Prostate gland (tissue), 2 donors: ENCODE measurements around the gene CTAG1A. TPM values are rescaled to one million over a fixed set of nuclear protein-coding genes. Genes with fewer than 3 reads are reported as not detected.
"Not testable (repeated sequence)": the region's sequence is repeated elsewhere in the genome, so short reads cannot be mapped to it uniquely, and the experiment has no call there.

Experiments used
- DNase-seq: peaks from one replicate; pipeline ENCODE4 v3.0.0-alpha.2; 2019; ENCODE audit warnings: low spot score
- H3K27ac ChIP-seq, 2 donors: fragments of 200-600 bp; sonication (generic); 2 replicates each; pipeline ENCODE4 v1.5.1; 2017 to 2019
- H3K27me3 ChIP-seq: fragments of 200-600 bp; sonication (generic); replicated peaks from 2 replicates; pipeline ENCODE4 v1.5.1; 2019; ENCODE audit not compliant: insufficient read depth
- H3K36me3 ChIP-seq, 2 donors: fragments of 200-600 bp; sonication (generic); 1 replicate in 1 of 2; 2 replicates in 1 of 2; pipeline versions ENCODE4 v1.5.1 to v1.8.1; 2017 to 2019
- H3K4me1 ChIP-seq: fragments of 200-600 bp; sonication (generic); replicated peaks from 2 replicates; pipeline ENCODE4 v1.5.1; 2019
- H3K4me3 ChIP-seq, 2 donors: fragments of 200-600 bp; sonication (generic); 2 replicates each; pipeline ENCODE4 v1.5.1; 2017 to 2019
- H3K9me3 ChIP-seq: fragments of 200-600 bp; sonication (generic); 2 replicates; pipeline ENCODE4 v1.5.1; 2017
- CTCF ChIP-seq, 4 experiments: fragments of 200-600 bp in 2 of 4; fragments of 450-650 bp in 2 of 4; sonication (generic) in 2 of 4; IDR thresholded peaks; 1 replicate in 3 of 4; 2 replicates in 1 of 4; pipeline ENCODE4 v1.5.1; 2016 to 2019; ENCODE audit warnings: antibody characterized with exemption in 4 of 4, mild to moderate bottlenecking in 2 of 4, moderate library complexity in 2 of 4
- POLR2A ChIP-seq: fragments of 450-650 bp; IDR thresholded peaks from one replicate; pipeline ENCODE4 v1.6.1; 2016; ENCODE audit warnings: antibody characterized with exemption, mild to moderate bottlenecking
- POLR2AphosphoS5 ChIP-seq: sonication (generic); formaldehyde crosslinking; IDR thresholded peaks from one replicate; pipeline ENCODE4 v1.6.1; 2017; ENCODE audit warnings: antibody characterized with exemption
- WGBS: methylation state at CpG from one replicate; pipeline ENCODE4 v1.1.5; 2018; 5-methylcytosine and 5-hydroxymethylcytosine counted together
- intact Hi-C: fragments of 100-400 bp; cut with DNase I; formaldehyde crosslinking; loops from one replicate; pipeline ENCODE4 v1.14.2; 2022
- total RNA-seq, 2 donors: library from RNA; depleted of rRNA; stranded (reverse); fragments of >200 nt; gene quantifications; one replicate each; pipeline ENCODE4 v1.1.0, GENCODE V29; 2016

The CTAG1A gene
- total RNA-seq = 10 to 100 TPM in 1 of 2 donors, not detected in 1; 11.8 TPM

- H3K36me3 ChIP-seq, DNase-seq, H3K9me3 ChIP-seq, H3K27ac ChIP-seq, intact Hi-C loops, H3K27me3 ChIP-seq, H3K4me3 ChIP-seq, H3K4me1 ChIP-seq: not testable (repeated sequence)
- WGBS = no CpG with 5 or more reads among the region's 39 CpGs
These were observed at the start of gene CTAG1A for GRCh38 chrX:154584585-154585183. Gene CTAG1A (plus strand): TSS chrX:154585133. CDS start chrX:154585207, 74 bp downstream.

- intact Hi-C loops = no loop called here
- TF ChIP-seq CTCF (IDR thresholded peaks at IDR 0.05) (no peak), POLR2A (no peak)
- Histone ChIP-seq H3K27ac (no peak overlapping the region), H3K4me3 (no peak overlapping the region), H3K9me3 (no peaks in the 10 kb centered on the region), H3K36me3 (no peaks in the 10 kb centered on the region), H3K27me3 (no peaks in the 10 kb centered on the region), H3K4me1 (no peaks in the 10 kb centered on the region)
- WGBS = 87% methylated on average over 9 of the region's 9 CpGs
- no peak for DNase-seq
These were observed 49.0 kb upstream of the CTAG1A start for GRCh38 chrX:154535892-154536291.

DNA sequence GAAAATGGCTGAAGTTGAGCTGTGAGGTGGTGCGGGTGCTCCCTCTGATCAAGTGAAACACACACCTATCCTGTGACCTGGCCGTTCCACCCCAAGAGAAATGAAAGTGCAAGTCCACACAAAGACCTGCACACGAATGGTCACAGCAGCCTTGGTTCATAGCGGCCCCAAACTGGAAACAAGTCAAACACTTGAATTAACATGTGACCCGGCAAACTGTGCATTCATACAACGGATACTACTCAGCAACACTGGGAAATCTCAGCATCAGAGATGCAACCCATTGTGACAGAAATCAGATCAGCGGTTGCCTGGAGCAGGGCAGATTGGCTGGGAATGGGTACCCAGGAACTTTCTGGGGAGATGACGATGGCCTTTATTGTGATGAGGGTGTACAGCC lies 45.9 kb upstream of the CTAG1A start:
- intact Hi-C loops = no loop called here
- Histone ChIP-seq H3K4me1 (no peaks in the 10 kb centered on the region), H3K27ac (no peak overlapping the region), H3K4me3 (no peak overlapping the region), H3K36me3 (no peaks in the 10 kb centered on the region), H3K27me3 (no peaks in the 10 kb centered on the region), H3K9me3 (no peaks in the 10 kb centered on the region)
- TF ChIP-seq POLR2AphosphoS5 (no peak), CTCF (IDR thresholded peaks at IDR 0.05) (no peak), POLR2A (no peak)
- 86% methylated on average over 8 of the region's 8 CpGs for WGBS
- no peak for DNase-seq

DNA sequence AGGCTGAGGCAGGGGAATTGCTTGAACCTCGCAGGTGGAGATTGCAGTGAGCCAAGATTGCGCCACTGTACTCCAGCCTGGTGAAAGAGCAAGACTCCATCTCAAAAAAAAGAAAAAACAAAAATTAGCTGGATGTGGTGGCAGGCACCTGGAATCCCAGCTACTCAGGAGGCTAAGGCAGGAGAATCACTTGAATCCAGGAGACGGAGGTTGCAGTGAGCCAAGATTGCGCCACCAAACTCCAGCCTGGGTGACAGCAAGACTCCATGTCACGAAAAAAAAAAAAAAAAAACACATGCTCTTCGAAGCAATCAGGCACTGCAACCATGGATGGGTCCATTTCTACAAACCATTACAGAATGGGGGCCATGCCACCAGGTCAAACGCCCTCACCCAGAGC lies 44.6 kb upstream of the CTAG1A start:
- H3K4me1 ChIP-seq, intact Hi-C loops, H3K9me3 ChIP-seq, H3K4me3 ChIP-seq, H3K27me3 ChIP-seq, H3K36me3 ChIP-seq, DNase-seq: not testable (repeated sequence)
- peak overlapping the region in 1 of 2 donors; percentile 71 for H3K27ac ChIP-seq
- WGBS = 91% methylated on average over 7 of the region's 7 CpGs

GRCh38 chrX:154540897-154541535 lies 43.9 kb upstream of the CTAG1A start:
- WGBS = 59% methylated on average over 15 of the region's 19 CpGs
- no peak overlapping the region for H3K4me3 ChIP-seq
- no peaks in the 10 kb centered on the region for H3K36me3 ChIP-seq
- intact Hi-C loops = no loop called here
- peak overlapping the region; percentile 60 to 71 for H3K27ac ChIP-seq
- no peaks in the 10 kb centered on the region for H3K4me1 ChIP-seq
- no peaks in the 10 kb centered on the region for H3K27me3 ChIP-seq
- peak; percentile 53 for TF ChIP-seq POLR2AphosphoS5
- no peak for TF ChIP-seq CTCF (IDR thresholded peaks at IDR 0.05)
- peak; percentile 17 for TF ChIP-seq POLR2A
- peak; percentile 58 for DNase-seq
- no peaks in the 10 kb centered on the region for H3K9me3 ChIP-seq

DNA sequence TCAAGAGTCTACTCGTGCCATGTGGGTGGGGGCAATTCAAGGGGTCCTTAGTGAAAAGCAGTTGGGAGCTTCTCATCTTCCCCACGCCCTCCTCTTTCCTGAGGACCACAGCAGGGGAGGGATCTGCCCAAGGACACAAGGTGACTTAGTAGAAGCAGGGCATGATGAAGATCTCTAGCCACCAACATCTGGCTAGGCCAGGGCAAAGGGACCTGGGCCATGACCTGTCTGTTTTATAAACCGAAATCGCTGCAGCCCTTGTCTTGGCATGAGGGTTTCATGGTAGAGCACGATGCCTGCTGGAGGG lies 43.4 kb upstream of the CTAG1A start:
- intact Hi-C loops = no loop called here
- DNase-seq = no peak
- Histone ChIP-seq H3K27me3 (no peaks in the 10 kb centered on the region), H3K36me3 (no peaks in the 10 kb centered on the region), H3K4me1 (no peaks in the 10 kb centered on the region), H3K4me3 (no peak overlapping the region), H3K9me3 (no peaks in the 10 kb centered on the region), H3K27ac (peak overlapping the region; percentile 60 to 71)
- TF ChIP-seq CTCF (IDR thresholded peaks at IDR 0.05) (no peak), POLR2AphosphoS5 (no peak), POLR2A (no peak)
- WGBS = no CpG with 5 or more reads among the region's 5 CpGs
